ENCODE measurements around the gene ZNF691. TPM values are rescaled to one million over a fixed set of nuclear protein-coding genes. Genes with fewer than 3 reads are reported as not detected.

Gene ZNF691
- total and polyA plus RNA-seq, 2 donors (not counting 3 experiments of a cell fraction or from before 2014, with no cell fraction given), result 6.6 to 6.9 TPM

DNA sequence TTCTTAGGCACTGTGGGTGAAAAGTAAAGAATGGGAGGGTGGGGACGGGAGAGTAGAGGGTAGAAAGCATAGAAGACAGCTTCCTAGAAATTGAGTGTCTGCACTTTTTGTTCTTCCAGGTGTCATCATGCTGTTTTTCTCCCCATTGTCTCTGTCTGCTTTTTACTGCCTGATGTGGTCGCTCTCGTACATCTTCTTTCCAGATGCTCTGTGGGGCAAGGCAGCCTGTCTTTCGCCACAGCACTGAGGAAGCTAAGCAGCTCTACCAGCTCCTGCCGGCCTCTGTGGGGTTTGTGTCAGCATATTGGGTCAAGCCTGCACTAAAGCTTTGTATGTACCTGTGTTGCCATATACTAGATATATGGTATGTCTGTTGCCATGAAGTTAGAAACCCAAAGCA is 48.4 kb upstream of the ZNF691 start:
- H3K4me3 ChIP-seq (replicated peaks in 1 of 3; ENCODE audit: insufficient read depth in 1 of 3, low read depth in 1 of 3, low read length in 3 of 3), result no peak overlapping the region
- H3K9ac ChIP-seq (replicated peaks; ENCODE audit: extremely low read depth, insufficient read depth, low read length), result no peak overlapping the region
- H2AFZ ChIP-seq (ENCODE audit: low read depth, low read length), result no peak overlapping the region
- dilution Hi-C loops (cut with MboI; ENCODE audit: extremely low pct_ligation_motif_present, low sequenced_read_pairs), result no loop called here
- H3K4me1 ChIP-seq (ENCODE audit: control insufficient read depth, extremely low read depth, insufficient read depth, low read length), result no peaks in the 10 kb centered on the region
- intact Hi-C loops (cut with micrococcal nuclease), result no loop called here
- no peak overlapping the region for H3K27ac ChIP-seq (ENCODE audit: insufficient read depth, low read depth, low read length)
- FAIRE-seq (no peak), DNase-seq (ENCODE audit: low read depth, low spot score) (no peak)
- H4K20me1 ChIP-seq (replicated peaks; ENCODE audit: control insufficient read depth, extremely low read depth, insufficient read depth, low read length), result no peaks in the 10 kb centered on the region
- peaks cover 2 to 8% of the 10 kb centered on the region in 2 experiments for H3K27me3 ChIP-seq (ENCODE audit: control insufficient read depth in 2 of 2, insufficient read depth in 2 of 2, low read length in 2 of 2)
- no peaks in the 10 kb centered on the region for H3K79me2 ChIP-seq (ENCODE audit: control insufficient read depth, insufficient read depth, low read length)
- BruUV-seq (replicated peaks), result no TSS peak
- CTCF ChIA-PET, result no interaction called here
- no peak overlapping the region for H3K4me2 ChIP-seq (ENCODE audit: insufficient read depth, low read length)
- TF ChIP-seq FOS (IDR thresholded peaks at IDR 0.05; ENCODE audit: borderline replicate concordance, insufficient read depth, low read length) (no peak), POLR2A (IDR thresholded peaks at IDR 0.05; ENCODE audit: low read depth, low read length) (no peak), MAX (IDR thresholded peaks at IDR 0.05; ENCODE audit: insufficient read depth, insufficient read length) (no peak), POLR2AphosphoS5 (IDR thresholded peaks at IDR 0.05; ENCODE audit: insufficient read depth, low read depth, low read length) (no peak), EZH2 (IDR thresholded peaks at IDR 0.05; ENCODE audit: borderline replicate concordance, low read depth, low read length, severe bottlenecking) (no peak), MYC (IDR thresholded peaks at IDR 0.05; ENCODE audit: low read depth, low read length) (no peak), GATA2 (IDR thresholded peaks at IDR 0.05; ENCODE audit: insufficient read depth, insufficient read length, low read depth, low read length) (no peak), JUN (IDR thresholded peaks at IDR 0.05; ENCODE audit: borderline replicate concordance, insufficient read depth, insufficient read length, low read depth) (no peak)
- TF ChIP-seq, protein P1, sequence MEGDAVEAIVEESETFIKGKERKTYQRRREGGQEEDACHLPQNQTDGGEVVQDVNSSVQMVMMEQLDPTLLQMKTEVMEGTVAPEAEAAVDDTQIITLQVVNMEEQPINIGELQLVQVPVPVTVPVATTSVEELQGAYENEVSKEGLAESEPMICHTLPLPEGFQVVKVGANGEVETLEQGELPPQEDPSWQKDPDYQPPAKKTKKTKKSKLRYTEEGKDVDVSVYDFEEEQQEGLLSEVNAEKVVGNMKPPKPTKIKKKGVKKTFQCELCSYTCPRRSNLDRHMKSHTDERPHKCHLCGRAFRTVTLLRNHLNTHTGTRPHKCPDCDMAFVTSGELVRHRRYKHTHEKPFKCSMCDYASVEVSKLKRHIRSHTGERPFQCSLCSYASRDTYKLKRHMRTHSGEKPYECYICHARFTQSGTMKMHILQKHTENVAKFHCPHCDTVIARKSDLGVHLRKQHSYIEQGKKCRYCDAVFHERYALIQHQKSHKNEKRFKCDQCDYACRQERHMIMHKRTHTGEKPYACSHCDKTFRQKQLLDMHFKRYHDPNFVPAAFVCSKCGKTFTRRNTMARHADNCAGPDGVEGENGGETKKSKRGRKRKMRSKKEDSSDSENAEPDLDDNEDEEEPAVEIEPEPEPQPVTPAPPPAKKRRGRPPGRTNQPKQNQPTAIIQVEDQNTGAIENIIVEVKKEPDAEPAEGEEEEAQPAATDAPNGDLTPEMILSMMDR (IDR thresholded peaks at IDR 0.05; ENCODE audit: extremely low read depth in 1 of 2, insufficient read depth in 1 of 2, low read depth in 1 of 2, low read length in 2 of 2), result no peak
- no peaks in the 10 kb centered on the region for H3K36me3 ChIP-seq (ENCODE audit: control insufficient read depth in 2 of 2, extremely low read depth in 1 of 2, insufficient read depth in 2 of 2, low read length in 2 of 2)
- POLR2A ChIA-PET, result no interaction called here
- H3K9me1 ChIP-seq (replicated peaks; ENCODE audit: control insufficient read depth, extremely low read depth, insufficient read depth, low read length), result no peaks in the 10 kb centered on the region
- no peaks in the 10 kb centered on the region for H3K9me3 ChIP-seq (replicated peaks; ENCODE audit: control insufficient read depth, insufficient read depth, low read length)

All from endothelial cell of umbilical vein (primary cell).